Measurements from ENCODE around the gene SLC8A1.

The SLC8A1 gene

DNA sequence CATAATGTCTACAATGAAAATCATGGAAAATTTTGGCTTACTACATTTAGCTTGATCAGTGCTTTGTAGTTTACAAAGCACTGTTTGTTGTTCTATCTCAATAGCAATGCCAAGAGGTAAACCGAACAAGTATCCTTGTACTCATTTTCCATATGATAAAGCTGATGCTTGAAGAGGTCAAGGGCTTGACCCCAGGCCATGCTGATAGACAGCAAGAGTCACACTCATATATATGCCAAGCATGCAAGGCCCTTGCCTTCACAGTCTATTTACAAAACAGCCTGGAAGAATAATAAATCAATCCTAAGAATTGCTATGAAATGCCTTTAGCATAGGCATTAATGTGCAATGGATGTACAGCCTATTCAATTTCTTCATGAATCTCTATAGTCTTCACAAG lies 71.8 kb downstream of the SLC8A1 start:
- DNase-seq, result peak in 1 of 3 experiments; percentile 78

DNA sequence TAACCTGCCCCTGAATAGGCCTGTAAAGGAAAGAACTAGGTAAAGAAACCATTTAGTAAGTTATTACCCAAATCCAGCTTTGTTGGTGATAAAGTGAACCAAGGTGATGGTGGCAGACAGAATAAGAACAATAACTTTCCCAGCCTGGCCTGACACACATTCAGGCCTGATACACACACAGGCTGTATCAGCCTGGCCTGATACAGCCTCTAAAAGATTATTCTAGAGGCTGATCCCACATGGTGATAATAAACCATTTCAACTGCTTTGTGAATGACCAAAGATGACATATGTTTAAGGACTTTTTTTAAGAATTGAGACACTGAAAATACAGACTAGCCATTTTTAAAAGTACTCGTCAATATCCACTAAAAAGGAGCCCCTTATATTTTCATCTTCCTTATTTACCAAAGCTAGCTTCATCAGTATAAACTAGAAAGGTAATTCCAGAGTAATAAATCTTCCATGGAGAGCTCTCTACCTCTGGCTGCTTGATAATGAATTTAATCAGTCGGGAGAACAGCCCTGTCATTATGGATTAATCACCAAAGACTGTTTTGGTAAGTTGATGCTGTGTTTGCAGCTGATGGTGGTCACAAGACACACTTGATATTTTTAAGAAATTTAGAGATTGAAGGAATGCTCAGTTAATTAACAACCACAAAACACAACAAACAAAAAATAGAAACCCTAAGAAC lies 77.2 kb downstream of the SLC8A1 start:
- peak; percentile 20 to 90 (median 78) for DNase-seq

DNA sequence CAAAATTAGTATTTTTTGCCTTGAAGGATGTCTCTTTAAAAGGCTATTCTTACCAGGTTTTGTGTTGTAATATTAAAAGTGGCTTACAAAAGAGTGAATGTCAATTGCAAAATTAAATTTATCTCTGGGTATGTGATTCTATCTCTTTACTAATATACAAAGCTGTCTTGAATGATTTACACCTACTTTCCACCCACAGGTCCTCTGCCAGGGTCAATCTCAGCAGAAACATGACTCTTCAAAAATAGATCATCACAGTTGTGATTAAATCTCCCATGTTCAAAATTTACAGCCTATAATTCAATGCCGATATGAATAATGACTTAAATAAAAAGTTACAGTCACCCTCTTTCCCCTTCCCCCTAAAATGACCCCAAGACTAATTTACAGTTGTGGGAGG lies 78.8 kb downstream of the SLC8A1 start:
- DNase-seq, result peak in 1 of 3 experiments; percentile 44

DNA sequence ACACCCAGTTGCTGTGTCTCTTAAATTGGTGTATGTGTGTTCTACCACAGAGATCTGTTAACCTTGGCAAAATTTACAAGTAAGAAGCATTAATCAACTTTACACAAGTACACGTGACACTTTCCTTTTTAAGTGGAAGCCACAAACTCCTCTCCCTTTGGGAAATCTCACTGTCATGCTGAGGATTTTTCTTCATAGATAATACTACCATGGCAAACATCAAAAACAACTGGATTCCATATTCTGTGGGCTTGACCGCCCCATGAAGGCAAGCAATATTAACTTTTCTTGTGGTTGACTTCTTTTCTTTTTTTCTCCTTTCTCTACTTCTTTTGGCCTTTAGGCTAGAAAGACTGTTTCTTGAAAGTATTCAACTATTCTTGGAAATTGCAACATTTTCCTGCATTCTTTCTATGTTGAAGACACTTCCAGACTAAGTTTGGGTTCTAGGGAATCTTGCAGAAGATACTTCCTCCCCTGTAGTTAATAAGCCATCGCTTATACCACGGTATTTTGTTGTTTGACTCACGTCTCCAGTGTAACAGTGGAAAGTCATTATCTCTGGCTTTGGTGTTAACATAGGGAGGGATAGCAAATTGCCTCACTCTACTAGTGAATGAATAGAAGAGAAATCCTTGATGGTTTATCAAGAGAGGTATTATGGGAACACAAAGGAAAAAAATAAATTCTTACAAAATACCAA lies 79.5 kb downstream of the SLC8A1 start:
- DNase-seq, result peak in 2 of 3 experiments; percentile 16 to 55

DNA sequence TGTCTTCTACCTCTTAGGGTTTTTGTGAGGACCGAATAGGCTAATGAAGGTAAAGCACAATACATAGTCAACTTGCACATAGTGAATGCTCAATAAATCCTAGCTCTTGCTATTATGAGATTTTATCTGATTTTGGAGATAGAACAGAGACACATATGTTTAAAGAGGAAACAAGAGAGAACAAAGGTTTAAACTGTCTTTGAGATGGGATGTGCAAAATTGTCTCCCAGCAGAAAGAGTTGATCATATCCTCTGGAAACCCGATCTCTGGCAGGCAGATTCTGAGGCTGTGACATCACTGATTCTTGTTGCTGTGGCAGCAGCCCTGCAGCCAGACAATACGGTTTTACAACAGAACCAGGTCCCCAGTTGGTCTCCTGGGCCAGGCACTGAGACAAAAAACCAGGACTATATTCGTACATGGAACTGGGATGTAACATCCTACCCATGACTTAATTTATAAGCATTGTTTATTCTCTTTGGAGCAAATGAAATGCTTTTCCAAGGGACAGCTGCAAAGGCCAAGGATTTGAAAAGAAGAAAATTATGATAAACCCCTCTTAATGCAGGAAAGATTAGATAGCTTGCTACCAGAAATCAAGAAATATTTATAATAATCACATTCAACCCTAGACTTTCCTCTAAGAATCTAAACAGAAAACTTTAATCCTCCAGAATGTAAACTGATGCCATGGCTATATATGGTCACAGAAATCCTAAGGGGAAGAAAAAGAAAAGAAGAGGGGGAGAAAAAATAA lies 80.2 kb downstream of the SLC8A1 start:
- DNase-seq, result peak; percentile 12 to 60 (median 52)

GRCh38 chr2:40370007-40370395 lies 81.9 kb downstream of the SLC8A1 start:
- no peak for DNase-seq

- DNase-seq, result no peak
Observed at GRCh38 chr2:40369267-40370006, 82.5 kb downstream of the SLC8A1 start.

DNA sequence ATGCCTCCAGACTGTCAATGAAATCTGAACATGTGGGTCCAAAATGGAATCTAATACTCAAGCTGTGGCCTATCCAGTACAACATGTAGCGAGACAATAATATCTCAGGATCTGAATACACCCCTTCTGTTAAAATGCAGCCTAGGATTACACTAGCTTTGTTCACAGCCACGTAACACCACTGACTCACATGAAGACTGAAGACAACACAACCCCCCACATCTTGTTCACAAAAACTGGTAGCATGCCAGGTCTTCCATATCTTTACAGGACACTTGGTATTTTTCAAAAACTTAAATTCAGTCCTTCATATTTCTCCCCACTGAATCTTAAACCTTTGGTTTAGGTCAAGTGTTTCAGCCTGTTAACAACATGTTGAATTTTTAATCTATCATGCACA lies 84.2 kb downstream of the SLC8A1 start:
- peak in 1 of 3 experiments; percentile 24 for DNase-seq

DNA sequence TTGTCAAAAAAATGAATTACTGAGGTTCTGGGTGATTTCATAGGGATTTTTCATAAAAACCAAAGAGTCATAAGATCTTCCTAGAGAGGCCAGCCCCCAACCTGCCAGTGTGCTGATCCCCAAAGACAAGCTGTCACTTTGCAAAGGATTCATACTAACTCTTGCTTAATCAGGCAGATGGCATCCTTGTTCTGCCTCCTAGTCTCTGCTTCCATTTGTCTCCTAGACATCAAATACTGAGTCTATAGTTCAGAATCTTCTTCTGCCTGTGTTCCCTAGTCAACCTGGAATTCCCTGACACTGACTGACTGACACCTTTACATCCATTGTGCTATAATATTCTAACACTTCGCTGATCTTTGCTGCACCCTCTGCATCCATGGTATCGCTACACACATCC lies 84.9 kb downstream of the SLC8A1 start:
- DNase-seq, result peak in 1 of 3 experiments; percentile 34

DNA sequence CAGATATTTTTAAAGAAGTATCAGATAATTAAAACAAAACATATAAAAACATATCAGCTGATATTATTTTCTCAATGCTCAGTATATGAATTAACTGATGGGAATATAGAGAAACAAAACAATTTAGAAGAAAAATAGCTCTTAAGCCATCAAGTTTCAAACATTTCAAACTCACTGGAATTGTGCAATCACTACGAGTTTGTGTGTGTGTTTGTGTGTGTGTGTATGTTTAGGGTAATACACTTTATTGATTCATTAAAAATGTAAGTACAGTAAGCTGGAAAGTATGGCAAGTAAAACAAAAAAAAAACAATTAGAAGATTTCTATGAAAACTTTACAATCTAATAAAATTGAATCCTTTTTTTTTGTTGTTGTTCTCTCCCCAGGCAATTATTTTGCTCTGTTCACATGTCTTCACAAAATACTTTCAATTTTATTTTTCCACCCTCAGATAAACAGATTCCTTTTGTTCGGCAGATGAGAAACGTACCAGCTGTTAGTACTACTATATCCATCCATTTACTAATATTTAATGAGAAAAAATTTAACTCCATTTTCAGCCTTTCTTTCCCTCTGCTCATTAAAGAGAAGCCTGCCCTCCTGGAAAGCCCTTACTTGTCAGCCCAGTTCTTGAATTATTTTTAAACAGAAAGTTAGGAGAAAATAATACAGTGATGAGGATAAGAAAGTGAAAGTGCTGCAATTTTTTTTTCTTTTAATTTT lies 87.6 kb downstream of the SLC8A1 start:
- peak in 2 of 3 experiments; percentile 28 to 66 for DNase-seq

DNA sequence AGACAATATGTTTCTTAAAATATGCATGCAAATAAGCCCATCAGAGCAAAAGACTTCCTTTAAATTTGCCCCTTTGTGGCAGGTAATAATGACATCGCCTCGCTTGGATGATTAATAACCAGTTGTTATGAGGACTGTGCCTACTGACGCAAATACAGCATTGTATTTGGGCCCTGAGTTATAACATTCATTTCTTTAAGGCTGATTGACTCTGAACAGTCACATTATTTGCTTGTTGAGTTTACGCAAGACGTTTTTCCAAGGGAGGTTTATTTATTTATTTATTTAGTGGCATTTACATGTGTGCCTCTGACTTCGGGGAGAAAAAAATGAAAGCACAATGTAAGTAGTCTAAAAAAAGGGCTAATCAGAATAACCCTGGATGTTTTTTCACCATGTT lies 88.3 kb downstream of the SLC8A1 start:
- peak in 2 of 3 experiments; percentile 69 to 92 for DNase-seq

GRCh38 chr2:40363231-40363630 lies 88.7 kb downstream of the SLC8A1 start:
- no peak for DNase-seq

DNA sequence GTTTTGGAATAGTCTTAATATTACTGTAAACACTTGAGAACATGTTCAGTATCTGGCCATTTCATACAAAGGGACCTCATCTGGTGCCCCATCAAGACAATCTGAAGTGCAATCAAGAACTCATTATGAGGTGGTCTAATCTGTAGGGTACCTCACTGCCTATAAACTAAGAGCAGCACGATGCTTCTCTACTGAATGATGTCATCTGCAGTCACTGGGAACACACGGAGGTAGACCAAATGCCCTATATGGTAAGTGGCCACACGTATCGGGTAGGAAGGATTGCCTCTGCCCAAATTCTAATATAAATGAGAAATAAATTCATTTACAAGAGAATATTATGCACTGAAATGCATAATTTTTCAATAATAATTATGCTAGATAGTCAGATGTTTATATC lies 90.4 kb downstream of the SLC8A1 start:
- DNase-seq, result peak; percentile 22 to 77 (median 50)

DNA sequence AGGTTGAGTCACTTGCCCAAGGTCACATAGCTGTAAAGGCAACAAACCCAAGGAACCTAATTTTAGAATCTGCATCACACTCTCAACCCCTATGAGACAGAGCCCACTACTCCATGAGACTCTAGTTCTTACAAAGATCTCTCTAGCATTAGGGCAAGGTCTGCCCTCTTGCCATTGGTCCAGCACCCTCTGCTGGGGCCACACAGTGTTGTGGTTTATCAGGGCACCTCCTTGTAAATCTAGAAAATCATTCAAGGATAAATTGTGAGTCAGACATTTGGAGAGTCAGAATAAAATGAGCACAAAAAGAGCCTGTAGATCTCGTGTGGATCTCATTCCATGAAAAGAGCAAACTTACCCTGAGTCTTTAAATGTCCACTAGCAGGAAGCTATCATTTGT lies 91.2 kb downstream of the SLC8A1 start:
- peak in 1 of 3 experiments; percentile 43 for DNase-seq

GRCh38 chr2:40359811-40360210 lies 92.1 kb downstream of the SLC8A1 start:
- DNase-seq, result no peak

- DNase-seq, result no peak
Observed at GRCh38 chr2:40358783-40359182, 93.1 kb downstream of the SLC8A1 start.

DNA sequence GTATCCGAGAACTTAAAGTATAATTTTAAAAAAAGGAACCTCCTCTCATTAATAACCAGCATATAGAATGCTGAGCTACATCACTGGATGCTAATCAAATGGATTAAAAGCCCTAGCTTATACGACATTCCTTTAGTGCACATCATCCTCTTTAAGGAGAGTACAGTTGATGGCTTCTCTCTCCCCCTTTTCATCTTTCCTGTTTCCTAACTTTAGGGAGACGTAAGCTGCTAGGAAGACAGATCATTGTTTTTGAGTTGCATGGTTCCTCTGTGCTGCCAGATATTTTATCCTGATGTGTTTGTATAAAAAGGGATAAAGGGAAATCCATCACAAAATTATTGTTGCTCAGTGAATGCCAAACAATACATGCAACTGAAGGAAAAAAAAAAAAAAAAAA lies 94.2 kb downstream of the SLC8A1 start:
- no peak for DNase-seq

DNA sequence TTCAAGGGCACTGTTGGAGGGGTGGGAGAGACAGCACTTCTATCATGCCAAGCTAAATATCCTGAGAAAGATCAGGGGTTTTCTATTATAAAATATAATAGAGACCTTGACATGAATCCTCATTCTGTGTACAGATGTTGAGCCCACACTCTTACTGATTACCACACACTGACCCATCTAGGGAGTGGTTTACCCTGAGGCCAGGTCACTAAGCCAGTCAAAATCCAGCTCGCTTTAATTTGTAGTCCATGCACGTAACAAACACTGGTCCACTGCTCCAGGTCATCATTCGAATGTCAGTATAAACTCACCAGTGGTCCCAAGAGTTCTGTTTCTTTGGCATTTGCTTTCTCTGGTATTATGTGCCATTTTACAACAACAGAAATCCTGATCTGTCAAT lies 96.4 kb downstream of the SLC8A1 start:
- no peak for DNase-seq

- peak in 1 of 3 experiments; percentile 19 for DNase-seq
Observed at GRCh38 chr2:40353231-40353630, 98.7 kb downstream of the SLC8A1 start.

GRCh38 chr2:40352703-40353099 lies 99.2 kb downstream of the SLC8A1 start:
- DNase-seq, result no peak

DNA sequence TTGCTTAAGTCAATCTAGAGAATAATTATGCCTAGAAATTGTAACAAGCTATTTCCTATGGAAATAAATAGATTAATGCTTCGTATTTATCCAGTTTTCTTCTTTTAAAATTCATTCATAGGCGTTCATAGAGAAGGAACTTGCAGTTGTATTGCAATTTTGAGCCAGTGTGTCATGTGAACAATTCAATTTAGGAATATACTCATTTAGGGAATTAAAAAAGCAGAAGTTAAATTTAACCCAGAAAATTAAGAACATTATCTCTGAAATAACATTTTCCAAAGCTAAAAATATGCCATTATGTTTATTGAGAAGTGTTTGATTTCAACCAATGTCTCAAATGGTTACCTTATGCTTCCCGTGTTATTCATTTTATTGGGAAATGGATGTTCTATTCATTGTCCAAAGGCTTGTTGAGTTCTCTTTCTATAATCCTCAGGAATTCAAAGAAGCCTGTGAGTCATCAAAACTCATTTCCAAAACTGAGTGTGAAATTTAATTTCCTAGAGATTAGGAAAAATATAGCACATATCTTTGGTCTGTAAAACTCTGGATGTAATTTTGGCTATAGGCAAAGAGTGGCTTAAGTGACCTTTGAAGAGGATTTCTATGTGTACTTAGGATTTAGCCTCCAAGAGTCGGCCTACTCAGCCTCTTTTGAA lies 99.7 kb downstream of the SLC8A1 start:
- no peak for DNase-seq

GRCh38 chr2:40348665-40349064 lies 103.2 kb downstream of the SLC8A1 start:
- DNase-seq, result no peak

Data from NCI-H1417 (cell line).